ENCODE measurements around the gene LYSMD4. TPM values are rescaled to one million over a fixed set of nuclear protein-coding genes. Genes with fewer than 3 reads are reported as not detected.

Gene LYSMD4
- polyA plus RNA-seq, 10 donors = 6.4 to 12.2 (median 8.8) TPM

GRCh38 chr15:99732751-99733267 lies 428 bp downstream of the LYSMD4 start:
- peak in 1 of 3 donors; percentile 24 for DNase-seq

- peak in 2 of 3 donors; percentile 43 to 73 for DNase-seq
Observed at GRCh38 chr15:99732124-99732750, 1.0 kb downstream of the LYSMD4 start.

GRCh38 chr15:99731336-99732123 lies 1.7 kb downstream of the LYSMD4 start:
- DNase-seq = no peak

GRCh38 chr15:99729920-99730319 lies 3.3 kb downstream of the LYSMD4 start:
- DNase-seq = peak in 2 of 3 donors; percentile 48 to 68

- DNase-seq = no peak
Observed at GRCh38 chr15:99729327-99729726, 3.9 kb downstream of the LYSMD4 start.

GRCh38 chr15:99728916-99729315 lies 4.3 kb downstream of the LYSMD4 start:
- DNase-seq = no peak

GRCh38 chr15:99727733-99728132 lies 5.5 kb downstream of the LYSMD4 start:
- DNase-seq = no peak

- DNase-seq = no peak
Observed at GRCh38 chr15:99727330-99727729, 5.9 kb downstream of the LYSMD4 start.

- DNase-seq = no peak
Observed at GRCh38 chr15:99726333-99726732, 6.9 kb downstream of the LYSMD4 start.

- DNase-seq = no peak
Observed at GRCh38 chr15:99722406-99722805, 10.8 kb downstream of the LYSMD4 start.

- no peak for DNase-seq
Observed at GRCh38 chr15:99721896-99722295, 11.3 kb downstream of the LYSMD4 start.

- no peak for DNase-seq
Observed at GRCh38 chr15:99721104-99721778, 12.0 kb downstream of the LYSMD4 start.

- no peak for DNase-seq
Observed at GRCh38 chr15:99720533-99720932, 12.7 kb downstream of the LYSMD4 start.

- DNase-seq = no peak
Observed at GRCh38 chr15:99719096-99719541, 14.1 kb downstream of the LYSMD4 start.

GRCh38 chr15:99718421-99718820 lies 14.8 kb downstream of the LYSMD4 start:
- peak in 2 of 3 donors; percentile 35 to 62 for DNase-seq

GRCh38 chr15:99717161-99718009 lies 15.9 kb downstream of the LYSMD4 start:
- DNase-seq = peak; percentile 67 to 94 (median 80)

- DNase-seq = no peak
Observed at GRCh38 chr15:99716540-99717095, 16.6 kb downstream of the LYSMD4 start.

GRCh38 chr15:99712415-99712814 lies 20.8 kb downstream of the LYSMD4 start:
- DNase-seq = no peak

- DNase-seq = peak; percentile 71 to 86 (median 81)
Observed at GRCh38 chr15:99711625-99712024, 21.6 kb downstream of the LYSMD4 start.

GRCh38 chr15:99709243-99709986 lies 23.8 kb downstream of the LYSMD4 start:
- DNase-seq = no peak

All from muscle of back (tissue), 11 donors.